GM21723 (cell line): ENCODE data around the gene ACP3.
"Not testable (repeated sequence)": the region's sequence is repeated elsewhere in the genome, so short reads cannot be mapped to it uniquely, and the experiment has no call there.

Experiments used
- ATAC-seq: cut with Tn5 transposase; IDR thresholded peaks from one replicate; pipeline ENCODE4 v1.9.1; 2021; ENCODE audit warnings: mild to moderate bottlenecking, moderate library complexity; ENCODE audit not compliant: unreplicated experiment

Gene ACP3

GRCh38 chr3:132317229-132317948, at the start of gene ACP3:
Gene ACP3, plus strand, starts transcription at chr3:132317407. Its CDS starts 50 bp downstream, at chr3:132317457.
- peak; percentile 66 for ATAC-seq

DNA sequence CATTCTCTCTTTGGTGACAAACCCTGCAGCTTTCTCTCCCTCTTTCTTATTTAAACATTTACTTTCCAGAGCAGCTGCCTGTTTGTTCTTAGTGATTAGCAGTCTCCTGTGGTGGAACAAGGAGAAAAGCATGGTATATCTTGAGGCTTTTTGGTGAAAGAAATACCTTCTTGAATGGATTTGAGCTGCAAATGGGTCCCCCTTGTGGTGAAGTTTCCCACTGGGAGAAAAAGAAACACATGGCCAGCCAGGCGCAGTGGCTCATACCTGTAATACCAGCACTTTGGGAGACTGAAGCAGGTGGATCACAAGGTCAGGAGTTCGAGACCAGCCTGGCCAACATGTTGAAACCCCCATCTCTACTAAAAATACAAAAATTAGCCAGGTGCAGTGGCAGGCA, 48.3 kb upstream of the ACP3 start:
- ATAC-seq = no peak

DNA sequence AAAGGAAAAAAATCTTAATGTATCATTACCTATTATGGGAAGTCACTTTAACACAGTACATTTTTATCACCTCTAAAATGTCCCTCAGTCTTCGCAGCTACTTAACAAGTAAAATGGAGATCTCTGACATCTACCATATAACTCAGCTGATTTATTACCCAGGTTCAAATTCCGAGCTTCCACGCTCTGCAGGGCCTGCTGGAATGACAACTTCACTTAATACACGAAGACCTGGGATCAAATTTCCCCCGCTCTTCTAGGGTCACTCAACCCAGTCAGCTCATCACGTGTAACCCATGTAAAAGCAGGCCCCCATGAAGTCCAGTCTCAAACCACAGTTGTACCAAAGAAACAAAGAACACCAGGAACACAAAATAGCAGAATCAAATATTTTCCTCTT, 44.2 kb upstream of the ACP3 start:
- ATAC-seq = no peak

DNA sequence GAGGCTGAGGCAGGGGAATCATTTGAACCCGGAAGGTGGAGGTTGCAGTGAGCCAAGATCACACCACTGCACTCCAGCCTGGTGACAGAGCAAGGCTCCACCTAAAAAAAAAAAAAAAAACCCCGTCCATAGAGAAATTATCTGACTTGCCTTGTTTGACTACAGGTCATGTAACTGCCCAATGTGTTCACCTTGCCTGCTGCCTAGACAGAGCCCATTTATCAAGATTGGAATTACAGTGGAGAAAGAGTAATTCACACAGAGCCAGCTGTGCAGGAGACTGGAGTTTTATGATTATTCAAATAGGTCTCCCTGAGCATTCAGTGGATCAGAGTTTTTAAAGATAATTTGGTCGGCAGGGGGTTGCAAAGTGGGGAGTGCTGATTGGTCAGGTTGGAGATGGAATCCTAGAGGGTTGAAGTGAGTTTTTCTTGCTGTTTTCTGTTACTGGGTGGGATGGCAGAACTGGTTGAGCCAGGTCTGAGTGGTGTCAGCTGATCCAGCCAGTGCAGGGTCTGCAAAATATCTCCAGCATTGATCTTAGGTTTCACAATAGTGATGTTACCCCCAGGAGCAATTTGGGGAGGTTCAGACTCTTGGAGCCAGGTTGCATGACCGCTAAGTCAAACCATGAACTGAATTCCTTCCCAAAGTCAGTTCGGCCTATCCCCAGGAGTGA, 40.8 kb upstream of the ACP3 start:
- no peak for ATAC-seq

DNA sequence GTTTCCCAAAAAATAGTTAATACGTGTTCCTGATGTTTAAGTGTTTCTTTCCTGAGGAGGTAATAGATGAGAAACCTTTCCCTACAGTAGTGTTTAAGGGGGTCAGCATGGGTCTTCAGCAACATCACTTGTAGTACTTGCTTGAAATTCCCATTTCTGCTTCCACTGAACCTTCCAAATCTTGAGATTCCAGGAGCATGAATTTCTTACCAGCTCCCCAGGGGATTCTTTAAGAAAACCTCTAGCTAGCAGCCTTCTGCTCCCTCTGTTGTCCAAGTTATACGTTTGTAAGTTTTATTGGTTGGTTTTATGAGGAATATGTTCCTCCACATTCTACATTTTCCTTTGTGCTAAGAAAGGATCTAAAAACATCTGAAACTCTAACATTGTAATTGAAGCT, 38.2 kb upstream of the ACP3 start:
- ATAC-seq = no peak

DNA sequence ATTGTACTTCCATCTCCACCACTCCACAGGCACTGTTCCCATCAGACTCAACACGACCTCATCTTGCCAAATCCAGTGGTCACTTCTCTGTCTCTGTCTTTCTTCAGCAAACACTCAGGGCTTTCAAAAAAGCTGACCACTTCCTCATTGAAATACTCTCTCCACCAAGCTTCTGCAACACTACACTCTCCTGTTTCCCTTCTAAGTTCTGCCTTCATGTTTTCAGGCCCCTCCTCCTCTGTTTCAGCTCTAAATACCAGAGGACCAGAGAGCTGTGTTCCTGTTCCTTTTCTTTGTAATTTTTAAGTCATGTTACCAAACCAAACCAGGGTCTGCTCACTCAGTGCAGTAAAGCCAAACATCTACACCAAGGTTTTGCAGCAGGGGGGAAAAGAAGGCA, 33.8 kb upstream of the ACP3 start:
- no peak for ATAC-seq

DNA sequence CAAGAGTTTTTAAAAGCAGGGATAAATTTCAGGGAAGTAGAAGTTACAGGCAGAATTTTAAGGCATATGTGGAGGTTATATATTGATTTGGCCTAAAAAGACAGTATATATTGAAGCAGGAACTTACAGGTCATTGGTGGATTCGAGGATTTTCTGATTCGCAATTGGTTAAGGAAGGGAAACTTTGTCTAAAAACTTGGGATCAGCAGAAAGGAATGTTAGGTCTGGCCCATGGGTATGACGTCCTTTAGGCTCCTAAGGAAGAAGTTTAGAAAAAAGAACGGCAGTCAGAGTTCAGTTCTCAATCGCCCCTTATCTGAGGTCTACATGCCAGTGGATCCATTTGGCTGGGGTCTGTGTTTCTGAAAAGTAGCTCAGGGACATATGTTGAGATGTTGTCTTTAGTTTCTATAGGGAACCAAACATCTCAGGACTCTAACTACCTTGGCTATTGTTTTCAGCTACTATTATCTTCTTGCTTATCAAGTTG, 33.2 kb upstream of the ACP3 start:
- ATAC-seq = no peak

GRCh38 chr3:132284781-132285619, 32.2 kb upstream of the ACP3 start:
- ATAC-seq = no peak

DNA sequence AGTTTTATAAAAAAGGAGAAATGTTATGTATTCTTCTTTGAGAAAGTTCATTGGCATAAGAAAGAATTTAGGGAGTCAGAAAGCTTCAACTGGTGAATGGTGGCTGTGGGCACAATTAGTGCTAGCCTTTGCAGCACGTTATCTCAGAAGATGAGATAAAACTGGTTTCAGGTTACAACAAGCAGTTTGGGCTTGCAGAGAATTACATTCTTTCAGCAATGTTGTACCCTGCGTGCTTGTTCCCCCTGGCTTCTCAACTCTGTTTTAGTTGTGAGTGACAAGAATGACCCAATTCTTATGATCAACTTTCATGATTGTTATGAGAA, 31.6 kb upstream of the ACP3 start:
- ATAC-seq = no peak

- ATAC-seq = no peak
Observed at GRCh38 chr3:132286035-132286434, 31.2 kb upstream of the ACP3 start.

DNA sequence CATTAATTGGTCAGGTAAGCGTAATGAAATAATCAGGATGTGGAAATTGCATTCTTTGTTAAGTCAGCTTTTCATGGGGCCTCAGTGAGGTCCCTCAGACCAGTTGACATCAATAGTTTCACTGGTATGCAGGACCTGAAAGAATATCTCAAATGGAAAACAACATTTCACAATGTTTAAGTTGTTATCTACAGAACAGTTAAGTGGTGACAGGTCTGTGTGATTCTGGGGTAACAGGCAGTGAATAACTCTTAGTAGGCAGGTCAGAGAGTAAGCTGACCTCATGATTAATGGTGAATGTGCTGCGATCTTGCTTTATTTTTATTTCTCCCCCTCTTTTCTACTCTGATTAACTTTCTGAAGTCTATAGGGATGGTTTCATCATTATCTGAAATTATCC, 28.9 kb upstream of the ACP3 start:
- ATAC-seq = no peak

DNA sequence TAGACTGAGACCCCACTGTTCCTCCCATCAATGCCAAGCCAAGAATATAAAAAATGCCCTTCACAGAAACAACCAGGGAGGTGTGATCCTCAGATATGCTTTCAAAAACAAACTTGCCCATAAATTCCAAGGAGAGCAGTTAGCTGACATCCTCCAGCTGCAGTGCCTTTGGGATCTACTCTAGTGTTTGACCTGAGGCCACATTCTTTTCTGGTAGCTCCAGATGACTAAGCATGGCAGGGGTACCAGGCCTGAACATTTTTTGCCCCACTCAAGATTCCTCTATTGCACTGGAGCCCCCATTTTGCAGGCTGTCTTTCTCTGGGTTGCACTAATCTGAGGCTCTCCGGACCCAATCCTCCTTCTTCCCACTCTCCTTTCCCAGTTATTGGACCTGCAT, 27.9 kb upstream of the ACP3 start:
- ATAC-seq = no peak

DNA sequence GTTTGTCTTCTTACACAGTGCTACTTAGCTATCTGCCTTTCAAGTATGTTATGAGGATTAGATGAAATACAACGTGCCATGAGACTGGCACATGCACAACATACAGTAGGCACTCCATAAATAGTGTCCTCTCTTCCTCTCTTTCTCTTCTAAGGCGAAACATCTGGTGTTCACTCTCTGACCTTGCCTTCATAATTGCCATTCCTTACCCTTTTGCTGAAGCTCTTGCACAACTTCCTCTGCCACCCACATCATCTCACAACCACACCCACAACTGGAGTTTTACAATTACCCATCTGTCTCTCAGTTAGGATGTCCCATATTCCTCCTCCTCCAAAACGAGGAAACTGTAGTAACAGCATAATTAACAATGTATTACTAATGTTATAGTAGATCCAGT, 26.4 kb upstream of the ACP3 start:
- ATAC-seq = no peak

- ATAC-seq = no peak
Observed at GRCh38 chr3:132292042-132292441, 25.2 kb upstream of the ACP3 start.

DNA sequence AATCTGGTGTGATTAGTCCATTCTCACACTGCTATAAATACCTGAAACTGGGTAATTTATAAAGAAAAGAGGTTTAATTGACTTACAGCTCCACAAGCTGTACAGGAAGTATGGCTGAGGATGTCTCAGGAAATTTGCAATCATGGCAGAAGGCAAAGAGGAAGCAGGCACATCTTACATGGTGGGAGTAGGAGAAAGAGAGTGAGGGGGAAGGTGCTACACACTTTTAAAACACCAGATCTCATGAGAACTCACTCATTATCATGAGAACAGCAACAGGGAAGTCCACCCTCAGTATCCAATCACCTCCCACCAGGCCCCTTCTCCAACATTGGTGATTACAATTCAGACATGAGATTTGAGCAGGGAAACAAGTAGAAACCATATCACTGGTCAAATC, 24.0 kb upstream of the ACP3 start:
- ATAC-seq = no peak

DNA sequence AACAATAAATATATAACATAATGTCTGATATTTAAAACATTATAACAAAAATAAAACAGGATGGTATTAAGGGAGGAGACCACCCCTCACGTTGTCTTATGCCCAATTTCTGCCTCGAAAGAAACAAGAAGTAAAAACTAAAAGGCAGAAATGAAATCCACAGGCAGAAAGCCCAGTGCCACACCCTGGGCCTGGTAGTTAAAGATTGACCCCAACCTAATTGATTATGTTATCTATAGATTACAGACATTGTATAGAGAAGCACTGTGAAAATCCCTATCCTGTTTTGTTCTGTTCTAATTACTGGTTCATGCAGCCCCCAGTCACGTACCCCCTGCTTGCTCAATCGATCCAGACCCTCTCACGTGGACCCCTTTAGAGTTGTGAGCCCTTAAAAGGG, 22.3 kb upstream of the ACP3 start:
- ATAC-seq = no peak

DNA sequence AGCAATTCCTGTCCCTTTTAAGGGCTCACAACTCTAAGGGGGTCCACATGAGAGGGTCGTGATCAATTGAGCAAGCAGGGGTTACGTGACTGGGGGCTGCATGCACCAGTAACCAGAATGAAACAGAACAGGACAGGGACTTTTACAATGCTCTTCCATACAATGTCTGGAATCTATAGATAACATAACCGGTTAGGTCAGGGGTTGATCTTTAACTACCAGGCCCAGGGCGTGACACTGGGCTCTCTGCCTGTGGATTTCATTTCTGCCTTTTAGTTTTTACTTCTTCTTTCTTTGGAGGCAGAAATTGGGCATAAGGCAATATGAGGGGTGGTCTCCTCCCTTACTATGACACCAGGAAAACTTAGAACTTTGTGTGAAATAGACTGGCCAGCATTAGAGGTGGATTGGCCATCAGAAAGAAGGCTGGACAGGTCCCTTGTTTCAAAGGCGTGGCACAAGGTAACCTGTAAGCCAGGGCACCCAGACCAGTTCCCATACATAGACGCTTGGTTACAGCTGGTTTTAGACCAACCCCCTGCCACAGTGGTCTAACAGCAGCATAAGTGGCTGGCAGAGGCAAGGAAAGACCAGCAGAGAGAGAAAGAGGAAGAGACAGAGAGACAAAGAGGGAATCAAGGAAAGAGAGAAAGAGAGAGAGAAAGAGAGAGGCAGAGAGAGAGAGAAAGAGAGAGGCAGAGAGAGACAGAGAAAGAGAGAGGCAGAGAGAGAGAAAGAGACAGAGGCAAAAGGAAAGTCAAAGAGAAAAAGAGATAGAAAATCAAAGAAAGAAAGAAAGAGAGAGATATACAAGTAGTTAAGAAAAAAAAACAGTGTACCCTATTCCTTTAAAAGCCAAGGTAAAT, 13.6 kb upstream of the ACP3 start:
- ATAC-seq = not testable (repeated sequence)

- ATAC-seq = not testable (repeated sequence)
Observed at GRCh38 chr3:132304351-132304750, 12.9 kb upstream of the ACP3 start.

- not testable (repeated sequence) for ATAC-seq
Observed at GRCh38 chr3:132310057-132310456, 7.2 kb upstream of the ACP3 start.

DNA sequence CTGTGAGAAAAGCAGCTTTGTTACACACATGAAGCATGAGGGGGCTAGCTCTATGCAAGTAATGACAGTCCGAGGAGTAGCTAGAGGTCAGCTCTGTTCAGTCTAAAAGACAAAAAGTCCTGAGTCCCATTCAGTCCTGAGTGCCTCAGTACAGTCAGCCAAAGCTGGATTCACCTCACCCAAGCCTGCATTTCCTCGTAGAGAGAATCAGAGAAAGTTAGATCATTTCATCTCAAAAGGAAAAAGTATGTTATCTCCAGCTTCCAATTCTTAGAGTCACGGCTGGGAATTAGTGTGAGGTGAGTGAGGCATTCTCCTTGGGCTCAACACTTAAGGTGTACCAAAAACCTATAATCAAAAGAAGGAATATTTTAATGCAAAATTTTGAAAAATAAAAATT, 5.9 kb upstream of the ACP3 start:
- ATAC-seq = no peak

GRCh38 chr3:132311841-132312240, 5.4 kb upstream of the ACP3 start:
- no peak for ATAC-seq
